ENCODE measurements around the gene ENTHD1.

ENTHD1 gene

GRCh38 chr22:39917197-39917643 lies 23.7 kb upstream of the ENTHD1 start:
- H3K27me3 ChIP-seq (ENCODE audit: low read length) = no peaks in the 10 kb centered on the region
- H3K27ac ChIP-seq (ENCODE audit: low read depth, low read length) = no peak overlapping the region
- no peaks in the 10 kb centered on the region for H4K20me1 ChIP-seq (ENCODE audit: low read depth, low read length)
- H3K79me2 ChIP-seq (ENCODE audit: insufficient read depth, low read length) = no peaks in the 10 kb centered on the region
- no peak overlapping the region for H3K9ac ChIP-seq (ENCODE audit: low read length)
- no peak for TF ChIP-seq EZH2phosphoT487 (conservative IDR thresholded peaks at IDR 0.05; ENCODE audit: low read length)
- no peak for TF ChIP-seq CTCF (IDR thresholded peaks at IDR 0.05; ENCODE audit: insufficient read depth, low read length, poor library complexity, severe bottlenecking)
- H3K9me2 ChIP-seq (replicated peaks; ENCODE audit: insufficient read depth, low read length) = no peaks in the 10 kb centered on the region
- H3K4me2 ChIP-seq (ENCODE audit: low read depth, low read length, poor library complexity, severe bottlenecking) = no peak overlapping the region
- no peak overlapping the region for H3K4me3 ChIP-seq (ENCODE audit: insufficient read depth, low read length, poor library complexity, severe bottlenecking)
- H3F3A ChIP-seq (ENCODE audit: insufficient read depth) = no peaks in the 10 kb centered on the region
- H2AFZ ChIP-seq (ENCODE audit: low read depth, low read length, severe bottlenecking) = no peak overlapping the region
- H3K9me3 ChIP-seq (ENCODE audit: insufficient read depth, low read length) = no peaks in the 10 kb centered on the region
- no peaks in the 10 kb centered on the region for H3K36me3 ChIP-seq (ENCODE audit: low read length)

DNA sequence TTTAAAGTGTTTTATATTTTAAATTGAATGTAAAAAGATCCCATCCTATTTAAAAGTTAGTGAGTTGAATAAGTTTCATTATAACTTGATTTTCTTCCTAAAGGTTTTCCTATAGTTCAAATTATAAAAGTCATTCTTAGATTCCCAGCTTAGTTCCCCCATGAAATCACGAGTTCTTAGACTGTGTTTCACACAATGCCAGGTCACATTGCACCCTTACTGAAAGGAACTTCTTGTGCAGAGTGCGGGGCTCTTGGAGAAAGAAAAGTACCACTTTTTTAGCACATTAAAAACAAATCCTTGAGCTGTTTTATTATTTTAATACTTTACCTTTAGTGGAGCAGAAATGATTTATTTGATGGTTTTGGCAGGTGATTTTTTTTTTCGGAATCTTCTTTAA lies 22.9 kb upstream of the ENTHD1 start:
- Histone ChIP-seq H3K9me2 (replicated peaks; ENCODE audit: insufficient read depth, low read length) (no peaks in the 10 kb centered on the region), H3K27ac (ENCODE audit: low read depth, low read length) (no peak overlapping the region), H3F3A (ENCODE audit: insufficient read depth) (no peaks in the 10 kb centered on the region), H4K20me1 (ENCODE audit: low read depth, low read length) (no peaks in the 10 kb centered on the region), H3K4me3 (ENCODE audit: insufficient read depth, low read length, poor library complexity, severe bottlenecking) (no peak overlapping the region), H2AFZ (ENCODE audit: low read depth, low read length, severe bottlenecking) (no peak overlapping the region), H3K4me2 (ENCODE audit: low read depth, low read length, poor library complexity, severe bottlenecking) (no peak overlapping the region), H3K9me3 (ENCODE audit: insufficient read depth, low read length) (no peaks in the 10 kb centered on the region), H3K36me3 (ENCODE audit: low read length) (no peaks in the 10 kb centered on the region), H3K27me3 (ENCODE audit: low read length) (no peaks in the 10 kb centered on the region), H3K79me2 (ENCODE audit: insufficient read depth, low read length) (no peaks in the 10 kb centered on the region), H3K9ac (ENCODE audit: low read length) (no peak overlapping the region)
- no peak for TF ChIP-seq CTCF (IDR thresholded peaks at IDR 0.05; ENCODE audit: insufficient read depth, low read length, poor library complexity, severe bottlenecking)
- TF ChIP-seq EZH2phosphoT487 (conservative IDR thresholded peaks at IDR 0.05; ENCODE audit: low read length) = no peak

GRCh38 chr22:39915295-39915726 lies 21.8 kb upstream of the ENTHD1 start:
- H3K9me3 ChIP-seq (ENCODE audit: insufficient read depth, low read length) = no peaks in the 10 kb centered on the region
- no peaks in the 10 kb centered on the region for H3K27me3 ChIP-seq (ENCODE audit: low read length)
- no peak overlapping the region for H3K4me3 ChIP-seq (ENCODE audit: insufficient read depth, low read length, poor library complexity, severe bottlenecking)
- no peaks in the 10 kb centered on the region for H3K9me2 ChIP-seq (replicated peaks; ENCODE audit: insufficient read depth, low read length)
- H3K4me2 ChIP-seq (ENCODE audit: low read depth, low read length, poor library complexity, severe bottlenecking) = no peak overlapping the region
- H3K27ac ChIP-seq (ENCODE audit: low read depth, low read length) = no peak overlapping the region
- H3F3A ChIP-seq (ENCODE audit: insufficient read depth) = no peaks in the 10 kb centered on the region
- no peak for TF ChIP-seq CTCF (IDR thresholded peaks at IDR 0.05; ENCODE audit: insufficient read depth, low read length, poor library complexity, severe bottlenecking)
- TF ChIP-seq EZH2phosphoT487 (conservative IDR thresholded peaks at IDR 0.05; ENCODE audit: low read length) = no peak
- no peaks in the 10 kb centered on the region for H3K36me3 ChIP-seq (ENCODE audit: low read length)
- H4K20me1 ChIP-seq (ENCODE audit: low read depth, low read length) = no peaks in the 10 kb centered on the region
- H3K9ac ChIP-seq (ENCODE audit: low read length) = no peak overlapping the region
- no peak overlapping the region for H2AFZ ChIP-seq (ENCODE audit: low read depth, low read length, severe bottlenecking)
- no peaks in the 10 kb centered on the region for H3K79me2 ChIP-seq (ENCODE audit: insufficient read depth, low read length)

All from SU-DHL-6 (cell line).